Measurements from ENCODE around the gene NSF.
A peak's percentile ranks its signal among the peaks of the same experiment; 100 is the strongest.
"Not testable (repeated sequence)": the region's sequence is repeated elsewhere in the genome, so short reads cannot be mapped to it uniquely, and the experiment has no call there.

The NSF gene

DNA sequence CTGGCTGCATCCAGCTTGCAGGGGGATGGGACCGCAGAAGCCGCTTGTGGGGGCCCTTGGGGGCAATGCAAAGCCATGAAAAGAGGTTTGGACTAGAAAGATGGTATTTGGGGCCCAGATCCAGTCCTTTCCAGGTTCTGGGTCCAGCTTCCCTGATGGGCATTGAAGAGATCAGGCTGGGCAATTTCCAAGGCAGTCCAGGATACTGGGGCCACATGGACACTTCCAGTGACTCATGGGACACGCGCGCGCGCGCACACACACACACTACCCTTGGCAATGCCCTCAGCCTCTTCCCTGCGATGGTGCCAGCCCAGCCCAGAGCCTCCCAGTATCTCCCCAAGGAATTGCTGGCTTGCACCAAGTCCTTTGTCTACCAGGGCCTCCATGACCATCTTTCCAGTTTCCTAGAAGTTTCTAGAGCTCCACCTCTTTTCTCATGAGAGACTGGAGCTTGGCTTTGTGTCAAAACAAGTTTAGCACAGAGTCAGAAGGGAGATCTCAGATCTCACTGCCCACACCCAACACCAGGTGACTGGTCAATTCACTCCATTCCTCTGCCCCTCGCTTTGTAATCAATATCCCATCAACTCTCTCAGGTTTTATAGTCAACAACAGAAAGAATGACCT lies 183.8 kb downstream of the NSF start:
- no peak for DNase-seq (ENCODE audit: low spot score)

DNA sequence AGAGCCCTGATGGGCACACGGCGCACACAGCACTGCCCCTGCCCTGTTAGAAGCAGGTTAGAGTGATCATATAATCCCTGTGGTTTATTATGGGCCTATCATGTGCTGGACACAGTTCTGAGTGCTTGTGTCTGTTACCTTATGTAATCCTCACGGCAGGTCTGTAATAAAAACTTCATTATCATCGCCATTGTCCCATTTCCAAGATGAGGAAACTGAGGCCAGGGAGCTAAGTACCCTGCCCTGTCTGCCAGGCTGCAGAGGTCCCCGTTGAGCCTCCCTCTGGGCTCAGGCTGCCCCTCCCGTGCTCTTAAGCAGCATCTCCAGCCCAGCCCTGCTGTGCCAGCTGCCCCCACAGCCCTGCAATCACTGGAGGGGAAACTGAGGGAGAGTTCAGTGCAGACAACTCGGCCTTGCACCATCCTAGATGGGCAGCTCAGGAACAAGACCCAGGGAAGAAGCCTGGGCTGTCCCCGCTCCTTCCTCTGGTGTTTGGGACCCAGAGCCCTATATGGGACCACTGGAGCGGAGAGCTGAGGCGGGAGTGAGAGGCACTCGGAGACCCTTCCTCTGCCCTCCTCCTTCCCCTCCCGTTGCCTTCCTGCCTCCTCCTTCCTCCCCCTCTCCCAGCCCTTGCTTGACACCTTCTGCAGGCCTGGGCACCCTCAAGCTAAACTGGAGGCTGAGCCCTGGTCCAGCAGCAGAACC lies 186.0 kb downstream of the NSF start:
- DNase-seq (ENCODE audit: low spot score), result no peak

GRCh38 chr17:46777943-46778915 lies 187.8 kb downstream of the NSF start:
- DNase-seq (ENCODE audit: low spot score), result peak; percentile 52

GRCh38 chr17:46780003-46780373 lies 189.5 kb downstream of the NSF start:
- DNase-seq (ENCODE audit: low spot score), result no peak

DNA sequence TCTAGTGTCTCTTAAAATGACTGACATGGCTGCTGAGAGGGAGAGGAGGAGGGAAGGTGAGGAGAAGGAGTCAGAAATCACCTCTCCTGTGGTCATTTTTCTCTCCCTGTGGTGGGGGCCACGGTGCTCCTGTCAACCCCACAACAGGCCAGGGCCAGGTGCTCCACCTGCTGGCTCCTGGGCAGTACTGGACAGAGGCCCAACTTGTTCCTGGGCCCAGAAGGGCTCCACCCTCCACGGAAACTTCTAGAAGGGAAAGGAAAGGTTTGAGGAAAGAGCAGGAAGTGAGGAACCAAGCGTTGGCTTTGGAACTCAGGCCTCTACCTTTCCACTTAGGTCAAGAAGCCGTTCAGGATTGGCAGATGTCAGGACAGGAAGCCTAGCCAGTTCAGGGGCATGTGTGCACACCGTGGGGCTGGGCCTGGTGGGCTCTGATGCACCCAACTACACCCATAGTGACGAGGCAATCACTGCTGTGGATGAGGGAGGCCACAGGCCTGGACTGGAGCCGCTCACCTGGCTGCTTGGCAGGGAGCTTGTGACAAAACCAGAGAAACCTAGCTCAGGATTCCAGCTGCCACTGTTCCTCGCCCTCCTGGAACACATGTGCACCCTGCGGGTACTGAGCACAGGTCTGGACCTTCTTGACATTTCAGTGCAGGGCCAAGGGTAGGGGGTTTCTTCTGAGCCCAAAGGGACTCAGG lies 191.9 kb downstream of the NSF start:
- DNase-seq (ENCODE audit: low spot score), result peak; percentile 64

GRCh38 chr17:46783031-46783593 lies 192.6 kb downstream of the NSF start:
- no peak for DNase-seq (ENCODE audit: low spot score)

- DNase-seq (ENCODE audit: low spot score), result no peak
These were observed 195.2 kb downstream of the NSF start for GRCh38 chr17:46785696-46786095.

- DNase-seq (ENCODE audit: low spot score), result no peak
These were observed 197.0 kb downstream of the NSF start for GRCh38 chr17:46787478-46787877.

DNA sequence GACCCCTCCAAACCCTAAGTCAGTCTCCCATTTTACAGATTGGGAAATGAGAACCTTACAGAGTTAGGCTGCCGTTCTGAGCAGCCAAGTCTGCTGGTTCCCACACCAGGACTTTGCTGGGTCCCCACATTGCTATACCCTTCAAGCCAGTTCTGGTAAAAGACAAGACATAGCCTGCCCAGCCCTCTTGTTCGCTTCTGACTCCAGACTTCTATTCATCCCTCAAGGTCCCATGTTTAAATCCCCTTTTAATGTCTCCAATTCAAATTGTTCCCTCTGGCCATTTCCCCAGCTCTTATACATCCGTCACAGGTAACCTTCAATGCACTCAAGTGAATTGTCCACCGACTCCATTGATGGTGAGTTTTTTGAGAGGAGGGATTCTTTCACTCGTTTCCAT lies 197.8 kb downstream of the NSF start:
- DNase-seq (ENCODE audit: low spot score), result no peak

- no peak for DNase-seq (ENCODE audit: low spot score)
These were observed 198.3 kb downstream of the NSF start for GRCh38 chr17:46788796-46789195.

DNA sequence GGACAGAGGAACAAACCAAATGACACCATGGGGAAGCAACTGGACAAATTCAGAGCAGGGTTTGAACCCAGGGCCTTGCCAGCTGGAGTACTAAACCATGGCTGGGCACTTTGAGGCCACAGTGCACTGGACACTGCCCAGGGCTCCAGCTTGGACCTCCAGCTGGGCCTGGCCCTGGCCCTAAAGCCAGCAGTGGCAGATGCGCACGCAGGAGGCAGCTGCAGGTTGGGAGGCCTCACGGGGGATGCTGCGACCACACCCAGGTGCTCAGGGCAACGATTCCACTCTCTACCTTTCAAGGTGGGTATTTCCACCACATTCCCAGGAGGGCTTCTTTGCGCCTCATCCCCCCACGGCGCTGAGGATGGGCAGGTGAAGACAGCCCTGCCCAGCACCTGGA lies 199.1 kb downstream of the NSF start:
- DNase-seq (ENCODE audit: low spot score), result no peak

DNA sequence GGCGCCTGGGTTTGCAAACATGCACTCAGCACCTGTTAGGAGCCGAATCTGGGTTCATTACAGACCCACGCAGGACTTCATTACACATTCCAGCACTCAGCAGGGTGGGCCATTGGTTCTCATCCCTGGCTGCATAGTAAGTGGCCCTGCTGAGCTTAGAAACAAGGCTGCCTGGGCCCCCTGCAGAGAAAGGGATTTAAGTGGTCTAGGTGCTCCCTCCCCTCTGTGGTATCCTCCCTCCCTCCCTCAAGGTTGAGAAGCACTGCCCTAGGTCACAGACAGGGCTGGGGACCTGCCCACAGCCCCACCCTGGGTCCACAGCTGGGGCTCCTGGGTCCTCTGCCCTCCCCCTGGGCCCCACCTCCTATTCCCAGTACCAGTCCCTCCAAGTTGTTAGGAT lies 199.7 kb downstream of the NSF start:
- DNase-seq (ENCODE audit: low spot score), result no peak

- no peak for DNase-seq (ENCODE audit: low spot score)
These were observed 201.1 kb downstream of the NSF start for GRCh38 chr17:46791531-46791930.

DNA sequence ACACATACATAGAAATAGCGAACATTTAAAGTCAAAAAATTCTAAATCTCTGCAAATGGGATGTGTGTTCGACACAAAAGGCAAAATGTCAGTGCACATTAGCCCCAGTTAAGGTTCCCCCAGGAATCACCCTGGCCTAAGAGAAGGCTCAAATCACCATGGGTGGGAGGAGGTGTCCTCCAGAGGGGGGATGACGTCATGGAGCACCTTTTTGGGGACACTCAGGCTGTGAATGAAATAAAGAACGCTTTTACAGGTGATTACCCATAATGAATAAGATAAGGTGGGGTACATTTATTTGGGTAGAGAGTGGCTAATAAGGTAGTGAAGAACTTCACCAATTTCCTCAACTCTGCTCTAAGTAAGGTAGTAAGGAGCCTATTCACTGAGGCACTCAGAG lies 201.6 kb downstream of the NSF start:
- no peak for DNase-seq (ENCODE audit: low spot score)

GRCh38 chr17:46793023-46793422 lies 202.6 kb downstream of the NSF start:
- not testable (repeated sequence) for DNase-seq (ENCODE audit: low spot score)

DNA sequence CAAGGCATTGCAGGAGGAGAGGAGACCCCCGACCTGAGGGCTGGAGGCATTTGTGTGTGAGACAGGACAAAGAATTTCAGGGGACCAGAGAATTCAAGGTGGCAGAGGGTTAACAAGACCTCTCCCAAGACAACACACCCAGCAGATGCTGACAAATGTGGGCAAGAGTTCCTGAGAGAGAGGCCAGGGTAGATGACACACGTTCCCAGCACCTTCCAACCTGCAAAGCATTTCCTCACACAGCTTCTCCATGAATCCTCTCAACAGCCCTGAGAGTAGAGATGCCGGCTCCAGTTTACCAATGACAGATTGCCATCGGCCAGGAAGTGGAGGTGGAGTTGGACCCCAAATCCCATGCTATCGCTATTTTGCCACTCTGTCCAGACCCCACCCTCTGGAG lies 203.1 kb downstream of the NSF start:
- DNase-seq (ENCODE audit: low spot score), result no peak

DNA sequence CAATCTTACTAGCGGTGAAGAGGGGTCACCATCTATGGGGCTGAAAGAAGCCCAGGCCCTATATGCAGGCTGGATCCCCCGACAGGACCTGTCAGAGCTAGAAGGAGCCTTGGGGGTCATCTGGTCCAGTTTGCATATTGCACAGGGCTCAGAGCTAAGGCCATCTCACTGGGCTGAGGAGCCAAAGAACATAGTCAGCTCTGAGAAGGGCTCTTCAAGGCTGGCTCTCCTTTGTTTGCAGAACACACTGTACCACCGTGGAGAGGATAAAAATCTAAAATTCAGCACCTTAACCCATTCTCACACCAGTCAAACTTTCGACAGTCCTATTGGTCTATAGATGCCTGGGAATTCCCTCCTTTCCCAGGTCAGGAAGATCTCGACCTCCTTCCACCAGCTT lies 203.8 kb downstream of the NSF start:
- DNase-seq (ENCODE audit: low spot score), result no peak

GRCh38 chr17:46795379-46795952 lies 205.0 kb downstream of the NSF start:
- DNase-seq (ENCODE audit: low spot score), result peak; percentile 47

DNA sequence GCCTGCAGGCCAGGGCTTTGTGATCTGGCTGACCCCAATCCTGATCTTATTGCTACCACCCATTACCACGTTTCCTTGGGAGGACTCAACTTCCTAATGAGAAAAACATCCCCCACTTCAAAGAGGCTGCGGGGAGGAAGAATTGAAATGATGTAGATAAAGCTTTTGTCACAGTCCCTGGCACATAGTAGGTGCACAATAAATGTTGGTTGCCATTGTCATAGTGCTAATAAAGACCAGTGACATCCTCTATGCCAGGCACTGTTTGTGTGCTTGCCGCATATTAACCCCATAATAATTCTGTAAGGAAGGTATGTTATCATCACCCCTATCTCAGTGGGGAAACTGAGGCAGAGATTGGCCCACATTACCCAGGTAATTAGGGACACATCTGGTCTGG lies 205.6 kb downstream of the NSF start:
- DNase-seq (ENCODE audit: low spot score), result no peak

- DNase-seq (ENCODE audit: low spot score), result no peak
These were observed 206.1 kb downstream of the NSF start for GRCh38 chr17:46796524-46796923.

DNA sequence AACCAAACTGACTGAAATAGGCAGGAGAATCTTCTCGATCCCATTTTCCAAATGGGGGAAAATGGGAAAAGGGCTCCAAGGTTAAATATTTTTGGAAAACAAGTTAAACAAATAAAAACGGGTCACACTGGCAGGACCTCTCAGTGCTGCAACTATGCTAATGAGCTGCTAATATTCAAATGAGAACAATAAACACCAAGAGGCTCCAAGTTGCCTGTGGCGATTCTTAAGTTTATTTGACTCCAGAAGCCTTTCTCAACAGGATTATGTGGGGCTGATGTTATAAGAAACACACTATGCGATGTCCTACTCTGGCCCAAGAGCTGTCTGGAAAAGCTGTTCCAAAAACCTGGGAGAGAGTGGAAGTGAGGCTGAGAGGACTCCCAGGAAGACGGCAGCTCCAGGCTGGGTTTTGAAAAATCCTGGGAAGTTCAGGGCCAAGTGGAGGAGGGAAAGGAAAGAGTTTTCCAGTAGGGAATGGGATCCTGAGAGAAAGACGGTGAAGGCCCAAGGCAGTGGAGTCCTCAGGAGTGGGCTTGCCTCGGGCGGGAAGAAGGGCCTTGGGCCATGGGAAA lies 206.6 kb downstream of the NSF start:
- DNase-seq (ENCODE audit: low spot score), result no peak
